Measurements from ENCODE around the gene SRCAP.

SRCAP gene

GRCh38 chr16:30748634-30749445 is 49.9 kb downstream of the SRCAP start:
- no peak for TF ChIP-seq ZBTB7A (IDR thresholded peaks at IDR 0.05; ENCODE audit: low read depth)
- no peak for TF ChIP-seq EP300 (IDR thresholded peaks at IDR 0.05; ENCODE audit: borderline replicate concordance)
- TF ChIP-seq, protein P1, sequence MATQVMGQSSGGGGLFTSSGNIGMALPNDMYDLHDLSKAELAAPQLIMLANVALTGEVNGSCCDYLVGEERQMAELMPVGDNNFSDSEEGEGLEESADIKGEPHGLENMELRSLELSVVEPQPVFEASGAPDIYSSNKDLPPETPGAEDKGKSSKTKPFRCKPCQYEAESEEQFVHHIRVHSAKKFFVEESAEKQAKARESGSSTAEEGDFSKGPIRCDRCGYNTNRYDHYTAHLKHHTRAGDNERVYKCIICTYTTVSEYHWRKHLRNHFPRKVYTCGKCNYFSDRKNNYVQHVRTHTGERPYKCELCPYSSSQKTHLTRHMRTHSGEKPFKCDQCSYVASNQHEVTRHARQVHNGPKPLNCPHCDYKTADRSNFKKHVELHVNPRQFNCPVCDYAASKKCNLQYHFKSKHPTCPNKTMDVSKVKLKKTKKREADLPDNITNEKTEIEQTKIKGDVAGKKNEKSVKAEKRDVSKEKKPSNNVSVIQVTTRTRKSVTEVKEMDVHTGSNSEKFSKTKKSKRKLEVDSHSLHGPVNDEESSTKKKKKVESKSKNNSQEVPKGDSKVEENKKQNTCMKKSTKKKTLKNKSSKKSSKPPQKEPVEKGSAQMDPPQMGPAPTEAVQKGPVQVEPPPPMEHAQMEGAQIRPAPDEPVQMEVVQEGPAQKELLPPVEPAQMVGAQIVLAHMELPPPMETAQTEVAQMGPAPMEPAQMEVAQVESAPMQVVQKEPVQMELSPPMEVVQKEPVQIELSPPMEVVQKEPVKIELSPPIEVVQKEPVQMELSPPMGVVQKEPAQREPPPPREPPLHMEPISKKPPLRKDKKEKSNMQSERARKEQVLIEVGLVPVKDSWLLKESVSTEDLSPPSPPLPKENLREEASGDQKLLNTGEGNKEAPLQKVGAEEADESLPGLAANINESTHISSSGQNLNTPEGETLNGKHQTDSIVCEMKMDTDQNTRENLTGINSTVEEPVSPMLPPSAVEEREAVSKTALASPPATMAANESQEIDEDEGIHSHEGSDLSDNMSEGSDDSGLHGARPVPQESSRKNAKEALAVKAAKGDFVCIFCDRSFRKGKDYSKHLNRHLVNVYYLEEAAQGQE (IDR thresholded peaks at IDR 0.05; ENCODE audit: low read depth), result no peak
- no peak for TF ChIP-seq NFIC (IDR thresholded peaks at IDR 0.05)
- no peak for TF ChIP-seq EGR1 (IDR thresholded peaks at IDR 0.05)
- no peak for TF ChIP-seq CEBPB (IDR thresholded peaks at IDR 0.05)
- TF ChIP-seq, protein P2, sequence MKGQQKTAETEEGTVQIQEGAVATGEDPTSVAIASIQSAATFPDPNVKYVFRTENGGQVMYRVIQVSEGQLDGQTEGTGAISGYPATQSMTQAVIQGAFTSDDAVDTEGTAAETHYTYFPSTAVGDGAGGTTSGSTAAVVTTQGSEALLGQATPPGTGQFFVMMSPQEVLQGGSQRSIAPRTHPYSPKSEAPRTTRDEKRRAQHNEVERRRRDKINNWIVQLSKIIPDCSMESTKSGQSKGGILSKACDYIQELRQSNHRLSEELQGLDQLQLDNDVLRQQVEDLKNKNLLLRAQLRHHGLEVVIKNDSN (IDR thresholded peaks at IDR 0.05), result no peak
- no peak for TF ChIP-seq TEAD4 (IDR thresholded peaks at IDR 0.05)
- no peak for TF ChIP-seq FOXM1 (IDR thresholded peaks at IDR 0.05; ENCODE audit: borderline replicate concordance, low read depth)
- no peak for TF ChIP-seq CREB1 (IDR thresholded peaks at IDR 0.05; ENCODE audit: low read depth)
- TF ChIP-seq RAD21 (IDR thresholded peaks at IDR 0.05; ENCODE audit: low read depth), result no peak
- TF ChIP-seq, protein P3, sequence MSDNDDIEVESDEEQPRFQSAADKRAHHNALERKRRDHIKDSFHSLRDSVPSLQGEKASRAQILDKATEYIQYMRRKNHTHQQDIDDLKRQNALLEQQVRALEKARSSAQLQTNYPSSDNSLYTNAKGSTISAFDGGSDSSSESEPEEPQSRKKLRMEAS (IDR thresholded peaks at IDR 0.05), result no peak
- no peak for TF ChIP-seq YY1 (IDR thresholded peaks at IDR 0.05; ENCODE audit: low read depth)
- TF ChIP-seq TAF1 (IDR thresholded peaks at IDR 0.05; ENCODE audit: low read depth), result no peak
- TF ChIP-seq TCF12 (IDR thresholded peaks at IDR 0.05; ENCODE audit: low read depth), result no peak

GRCh38 chr16:30750201-30750600 is 51.2 kb downstream of the SRCAP start:
- TF ChIP-seq TAF1 (IDR thresholded peaks at IDR 0.05; ENCODE audit: low read depth) (no peak), TEAD4 (IDR thresholded peaks at IDR 0.05) (no peak), EGR1 (IDR thresholded peaks at IDR 0.05) (no peak), CEBPB (IDR thresholded peaks at IDR 0.05) (no peak), ZBTB7A (IDR thresholded peaks at IDR 0.05; ENCODE audit: low read depth) (no peak), CREB1 (IDR thresholded peaks at IDR 0.05; ENCODE audit: low read depth) (no peak), EP300 (IDR thresholded peaks at IDR 0.05; ENCODE audit: borderline replicate concordance) (no peak)
- TF ChIP-seq, protein P3 (IDR thresholded peaks at IDR 0.05), result no peak
- TF ChIP-seq, protein P1 (IDR thresholded peaks at IDR 0.05; ENCODE audit: low read depth), result no peak
- TF ChIP-seq, protein P2 (IDR thresholded peaks at IDR 0.05), result no peak

GRCh38 chr16:30750876-30751465 is 52.0 kb downstream of the SRCAP start:
- TF ChIP-seq, protein P3 (IDR thresholded peaks at IDR 0.05), result no peak
- no peak for TF ChIP-seq TCF12 (IDR thresholded peaks at IDR 0.05; ENCODE audit: low read depth)
- TF ChIP-seq, protein P1 (IDR thresholded peaks at IDR 0.05; ENCODE audit: low read depth), result no peak

- no peak for TF ChIP-seq EGR1 (IDR thresholded peaks at IDR 0.05)
- no peak for TF ChIP-seq EP300 (IDR thresholded peaks at IDR 0.05; ENCODE audit: borderline replicate concordance)
- no peak for TF ChIP-seq RAD21 (IDR thresholded peaks at IDR 0.05; ENCODE audit: low read depth)
- TF ChIP-seq, protein P2 (IDR thresholded peaks at IDR 0.05), result no peak
- TF ChIP-seq TAF1 (IDR thresholded peaks at IDR 0.05; ENCODE audit: low read depth), result no peak
- no peak for TF ChIP-seq CEBPB (IDR thresholded peaks at IDR 0.05)
- no peak for TF ChIP-seq TEAD4 (IDR thresholded peaks at IDR 0.05)
- TF ChIP-seq, protein P3 (IDR thresholded peaks at IDR 0.05), result no peak
- TF ChIP-seq, protein P1 (IDR thresholded peaks at IDR 0.05; ENCODE audit: low read depth), result no peak
- no peak for TF ChIP-seq CREB1 (IDR thresholded peaks at IDR 0.05; ENCODE audit: low read depth)
- no peak for TF ChIP-seq NFIC (IDR thresholded peaks at IDR 0.05)
- no peak for TF ChIP-seq TCF12 (IDR thresholded peaks at IDR 0.05; ENCODE audit: low read depth)
- TF ChIP-seq YY1 (IDR thresholded peaks at IDR 0.05; ENCODE audit: low read depth), result no peak
- no peak for TF ChIP-seq ZBTB7A (IDR thresholded peaks at IDR 0.05; ENCODE audit: low read depth)
- TF ChIP-seq FOXM1 (IDR thresholded peaks at IDR 0.05; ENCODE audit: borderline replicate concordance, low read depth), result no peak
Observed at GRCh38 chr16:30753596-30753995, 54.6 kb downstream of the SRCAP start.

Measured in Ishikawa (cell line).